GM06990 (cell line): ENCODE measurements around the gene AHCTF1.

Experiments
- DNase-seq: peaks from one replicate; pipeline ENCODE4 v3.0.0-alpha.2; 2011; ENCODE audit not compliant: insufficient read length; ENCODE audit errors: extremely low read depth
- H3K27me3 ChIP-seq: replicated peaks from 2 replicates; pipeline ENCODE4 v1.6.0; 2011; ENCODE audit warnings: low read length; ENCODE audit not compliant: control insufficient read depth, insufficient read depth
- H3K36me3 ChIP-seq: 2 replicates; pipeline ENCODE4 v1.5.1; 2011; ENCODE audit warnings: low read length; ENCODE audit not compliant: control insufficient read depth, insufficient read depth
- H3K4me3 ChIP-seq: replicated peaks from 2 replicates; pipeline ENCODE4 v1.5.1; 2011; ENCODE audit warnings: low read depth, mild to moderate bottlenecking, control low read depth, low read length
- CTCF ChIP-seq: IDR thresholded peaks from 2 replicates; pipeline ENCODE4 v1.5.1; 2011; ENCODE audit warnings: low read length, control low read depth, mild to moderate bottlenecking, inconsistent platforms; ENCODE audit not compliant: insufficient read depth, poor library complexity, severe bottlenecking

AHCTF1 gene

GRCh38 chr1:246932366-246932700, 585 bp upstream of the AHCTF1 start:
- Histone ChIP-seq H3K4me3 (peak overlapping the region; percentile 94), H3K36me3 (no peaks in the 10 kb centered on the region), H3K27me3 (no peaks in the 10 kb centered on the region)
- TF ChIP-seq CTCF, result no peak
- no peak for DNase-seq

GRCh38 chr1:246930830-246931548, 759 bp downstream of the AHCTF1 start:
- no peaks in the 10 kb centered on the region; the same call in 1 of the 2 replicates for H3K36me3 ChIP-seq
- TF ChIP-seq CTCF, result no peak
- DNase-seq, result peak; percentile 75
- H3K27me3 ChIP-seq, result no peaks in the 10 kb centered on the region
- peak overlapping the region; percentile 94 for H3K4me3 ChIP-seq

- Histone ChIP-seq H3K27me3 (no peaks in the 10 kb centered on the region), H3K36me3 (no peaks in the 10 kb centered on the region; the same call in none of the 2 replicates), H3K4me3 (no peak overlapping the region)
- no peak for DNase-seq
- no peak for TF ChIP-seq CTCF
Observed at GRCh38 chr1:246925997-246926626, 5.6 kb downstream of the AHCTF1 start.

DNA sequence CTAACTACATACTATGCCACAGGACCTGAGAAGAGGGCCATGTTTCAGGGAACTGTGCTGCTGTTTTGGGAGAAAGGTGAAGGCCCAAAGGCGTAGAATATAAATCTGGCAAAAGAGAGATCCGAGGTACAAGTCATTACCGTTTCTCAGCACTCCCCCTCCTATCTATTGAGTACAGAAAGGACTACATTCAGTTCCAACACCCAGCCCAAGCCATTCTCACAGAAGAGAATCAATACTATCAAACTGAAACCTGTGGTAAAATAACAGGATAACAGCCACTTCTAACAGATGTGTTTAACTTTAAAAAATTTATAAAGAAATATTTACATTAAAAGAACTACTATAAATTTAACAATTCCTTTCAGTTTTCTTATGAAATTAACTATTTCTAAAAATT, 7.8 kb downstream of the AHCTF1 start:
- Histone ChIP-seq H3K27me3 (no peaks in the 10 kb centered on the region), H3K4me3 (no peak overlapping the region), H3K36me3 (no peaks in the 10 kb centered on the region; the same call in none of the 2 replicates)
- no peak for DNase-seq
- no peak for TF ChIP-seq CTCF

- Histone ChIP-seq H3K36me3 (no peaks in the 10 kb centered on the region; the same call in none of the 2 replicates), H3K27me3 (no peaks in the 10 kb centered on the region), H3K4me3 (no peak overlapping the region)
- no peak for DNase-seq
- no peak for TF ChIP-seq CTCF
Observed at GRCh38 chr1:246923482-246923881, 8.3 kb downstream of the AHCTF1 start.
